D341Med (cell line): ENCODE measurements around the gene CFAP206.
A peak's percentile ranks its signal among the peaks of the same experiment; 100 is the strongest.
"Not testable (repeated sequence)": the region's sequence is repeated elsewhere in the genome, so short reads cannot be mapped to it uniquely, and the experiment has no call there.

Experiments used
- DNase-seq: peaks from one replicate; pipeline ENCODE4 v3.0.0; 2012; ENCODE audit warnings: low spot score

Gene CFAP206

DNA sequence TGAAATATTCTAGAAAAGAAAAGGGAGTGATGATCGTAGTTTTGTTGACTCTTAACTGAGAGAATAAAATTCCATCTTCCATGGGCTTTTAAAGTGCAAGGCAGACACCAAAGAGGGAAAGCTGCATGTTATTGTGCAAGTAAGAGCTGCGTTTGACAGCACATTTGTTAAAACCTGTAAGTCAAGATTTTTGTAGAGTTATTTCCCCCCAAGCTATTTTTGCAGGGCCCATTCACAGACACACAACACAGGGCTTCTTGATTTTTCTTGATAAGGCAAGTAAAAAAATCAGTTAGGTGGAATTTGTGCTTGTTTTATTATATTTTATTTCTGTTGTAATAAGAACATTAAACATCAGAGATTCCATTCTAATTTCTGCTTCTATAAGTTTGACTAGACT is 13.8 kb downstream of the CFAP206 start:
- DNase-seq: no peak

DNA sequence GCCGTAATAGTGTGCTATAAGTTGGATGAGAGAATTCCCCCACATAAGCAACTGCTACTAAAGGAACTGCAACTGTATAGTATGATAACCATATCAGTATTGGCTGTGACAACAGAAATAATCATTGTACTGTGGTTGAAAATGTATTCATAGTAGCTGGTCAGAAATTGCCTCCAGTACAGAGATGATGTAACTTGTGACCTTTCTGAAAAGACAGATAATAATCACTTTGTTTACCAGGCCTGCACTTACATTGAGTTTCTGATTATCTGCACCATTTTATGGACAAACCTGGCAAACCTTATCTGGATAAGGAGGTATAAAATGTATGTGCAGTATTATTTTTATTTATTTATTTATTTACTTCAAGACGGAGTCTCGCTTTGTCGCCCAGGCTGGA is 19.0 kb downstream of the CFAP206 start:
- DNase-seq: no peak

DNA sequence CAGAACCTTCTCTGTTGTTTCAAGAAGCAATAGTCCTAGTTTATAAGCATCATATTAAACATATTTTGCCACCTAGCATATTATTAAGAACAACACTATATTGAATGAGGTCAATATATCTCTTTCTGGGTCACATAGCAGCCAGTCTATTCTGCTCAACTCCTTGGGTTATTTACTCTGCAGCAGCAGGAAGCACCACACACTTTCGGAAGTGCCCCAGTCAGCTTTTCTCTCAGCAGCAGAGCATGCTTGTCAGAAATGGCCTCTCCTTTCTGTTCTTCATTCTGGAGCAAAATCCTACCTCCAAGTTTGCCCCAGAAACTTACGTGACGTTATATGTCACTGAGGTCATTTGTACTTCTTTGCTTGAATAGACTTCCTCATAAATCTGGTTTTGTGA is 22.7 kb downstream of the CFAP206 start:
- DNase-seq: no peak

DNA sequence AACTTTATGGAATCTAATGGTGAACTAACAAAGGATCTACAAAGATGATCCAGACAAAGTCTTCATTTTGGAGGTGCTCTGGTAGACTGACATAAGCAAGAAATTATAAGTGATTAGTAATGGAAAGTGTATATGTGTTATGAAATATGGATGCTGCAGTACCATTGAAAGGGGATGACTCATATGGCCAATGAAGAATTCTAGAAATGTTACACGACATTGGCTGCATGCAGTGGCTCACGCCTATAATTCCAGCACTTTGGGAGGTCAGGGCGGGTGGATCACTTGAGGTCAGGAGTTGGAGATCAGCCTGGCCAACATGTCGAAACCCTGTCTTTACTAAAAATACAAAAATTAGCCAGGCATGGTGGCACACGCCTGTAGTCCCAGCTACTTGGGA is 23.5 kb downstream of the CFAP206 start:
- DNase-seq: no peak

DNA sequence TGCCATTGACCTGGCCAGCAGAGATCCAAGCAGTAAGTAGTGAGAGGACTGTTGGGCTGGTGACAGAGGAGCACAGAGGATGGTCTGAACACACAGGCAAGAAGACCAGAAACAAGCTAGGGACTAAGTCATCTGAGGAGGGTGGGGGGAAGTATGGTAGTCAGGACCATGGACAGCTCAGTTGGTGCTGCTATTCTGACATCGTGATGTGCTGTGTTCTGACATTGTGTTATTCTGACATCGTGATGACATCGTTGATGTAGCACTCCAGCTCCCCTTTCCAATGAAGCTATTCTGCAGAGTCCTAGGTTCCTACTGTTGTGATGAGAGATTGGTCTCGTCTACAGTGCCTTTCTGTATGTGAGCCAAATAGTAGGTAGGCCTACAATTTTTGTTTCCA is 28.7 kb downstream of the CFAP206 start:
- DNase-seq: peak; percentile 12

GRCh38 chr6:87441711-87442110 is 33.9 kb downstream of the CFAP206 start:
- DNase-seq: no peak

GRCh38 chr6:87444362-87444761 is 36.6 kb downstream of the CFAP206 start:
- no peak for DNase-seq

GRCh38 chr6:87465051-87465450 is 57.3 kb downstream of the CFAP206 start:
- no peak for DNase-seq

- peak; percentile 95 for DNase-seq
Measured at GRCh38 chr6:87472525-87473418, 65.0 kb downstream of the CFAP206 start, which contains the start of gene SLC35A1. SLC35A1 (plus strand) TSS chr6:87472974; CDS start chr6:87473004, 30 bp downstream.

GRCh38 chr6:87473419-87473903 is 65.7 kb downstream of the CFAP206 start:
- peak; percentile 86 for DNase-seq

GRCh38 chr6:87481931-87482330 is 74.2 kb downstream of the CFAP206 start:
- DNase-seq: no peak

DNA sequence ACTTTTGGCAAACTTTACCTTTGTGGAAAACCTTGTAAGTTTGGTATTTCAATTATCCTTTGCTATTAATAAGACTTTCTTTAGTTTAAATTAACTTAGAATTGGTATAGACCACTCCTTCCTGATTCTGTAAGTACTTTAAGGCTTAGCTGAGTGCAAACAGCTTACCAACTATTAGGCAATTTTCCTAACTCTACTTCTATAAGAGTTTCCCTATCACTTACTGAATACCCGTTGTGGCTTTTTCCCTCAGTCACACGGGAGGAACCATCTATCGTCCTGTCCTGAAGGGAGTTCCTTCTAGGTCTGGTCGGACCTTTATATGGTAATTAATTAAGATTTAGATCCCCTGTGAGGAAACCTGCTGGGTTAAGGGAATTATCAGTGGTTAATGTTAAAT is 74.6 kb downstream of the CFAP206 start:
- DNase-seq: no peak

GRCh38 chr6:87483929-87484328 is 76.2 kb downstream of the CFAP206 start:
- DNase-seq: peak; percentile 54

DNA sequence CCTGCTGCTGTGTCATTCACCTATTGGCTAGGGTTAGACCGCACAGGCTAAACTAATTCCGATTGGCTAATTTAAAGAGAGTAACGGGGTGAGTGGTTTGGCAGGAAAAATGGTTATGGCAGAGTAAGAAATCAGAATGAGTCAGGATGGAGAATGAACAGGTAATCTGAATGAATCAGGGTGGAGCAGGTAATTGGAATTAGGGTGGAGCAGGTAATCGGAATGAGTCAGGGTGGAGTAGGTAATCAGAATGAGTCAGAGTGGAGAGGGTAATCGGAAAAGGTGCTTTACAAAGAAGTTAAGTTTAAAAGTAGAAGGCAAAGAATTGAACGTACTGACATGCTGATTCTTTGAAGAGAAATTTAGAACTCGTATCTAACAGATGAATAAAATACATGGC is 76.7 kb downstream of the CFAP206 start:
- no peak for DNase-seq

- DNase-seq: no peak
Measured at GRCh38 chr6:87487555-87487954, 79.8 kb downstream of the CFAP206 start.

DNA sequence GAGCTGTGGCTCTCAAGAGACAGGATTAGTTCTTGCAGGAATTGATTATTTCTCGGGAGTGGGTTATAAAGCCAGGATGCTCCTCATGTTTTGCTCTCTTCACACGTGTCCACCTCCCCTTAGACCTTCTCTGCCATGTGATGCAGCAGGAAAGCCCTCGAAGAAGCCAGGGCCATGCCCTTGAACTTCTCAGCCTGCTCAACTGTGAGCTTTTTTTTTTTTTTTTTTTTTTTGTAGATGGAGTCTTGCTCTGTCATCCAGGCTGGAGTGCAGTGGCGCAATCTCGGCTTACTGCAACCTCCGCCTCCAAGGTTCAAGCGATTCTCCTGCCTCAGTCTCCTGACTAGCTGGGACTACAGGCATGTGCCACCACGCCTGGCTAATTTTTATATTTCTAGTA is 81.6 kb downstream of the CFAP206 start:
- DNase-seq: not testable (repeated sequence)

GRCh38 chr6:87494761-87495422 is 87.1 kb downstream of the CFAP206 start:
- DNase-seq: no peak

DNA sequence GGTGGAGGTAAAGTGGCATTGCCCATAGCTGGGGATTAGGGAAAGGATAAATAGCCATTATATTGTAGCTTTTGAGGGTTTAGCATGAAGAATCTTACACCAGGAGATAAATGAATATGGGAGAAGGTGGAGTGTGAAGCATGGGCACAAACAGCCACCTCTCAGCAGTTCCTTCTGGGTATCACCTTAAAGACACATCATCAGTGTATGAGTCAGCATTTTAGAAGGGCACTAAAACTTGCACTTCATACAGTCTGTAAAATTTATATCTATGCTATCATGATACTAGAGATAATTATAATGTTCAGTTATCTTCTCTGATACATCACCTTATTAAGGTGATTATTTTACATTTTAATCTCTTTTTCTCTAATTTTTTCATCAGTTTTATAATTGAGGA is 90.3 kb downstream of the CFAP206 start:
- no peak for DNase-seq

DNA sequence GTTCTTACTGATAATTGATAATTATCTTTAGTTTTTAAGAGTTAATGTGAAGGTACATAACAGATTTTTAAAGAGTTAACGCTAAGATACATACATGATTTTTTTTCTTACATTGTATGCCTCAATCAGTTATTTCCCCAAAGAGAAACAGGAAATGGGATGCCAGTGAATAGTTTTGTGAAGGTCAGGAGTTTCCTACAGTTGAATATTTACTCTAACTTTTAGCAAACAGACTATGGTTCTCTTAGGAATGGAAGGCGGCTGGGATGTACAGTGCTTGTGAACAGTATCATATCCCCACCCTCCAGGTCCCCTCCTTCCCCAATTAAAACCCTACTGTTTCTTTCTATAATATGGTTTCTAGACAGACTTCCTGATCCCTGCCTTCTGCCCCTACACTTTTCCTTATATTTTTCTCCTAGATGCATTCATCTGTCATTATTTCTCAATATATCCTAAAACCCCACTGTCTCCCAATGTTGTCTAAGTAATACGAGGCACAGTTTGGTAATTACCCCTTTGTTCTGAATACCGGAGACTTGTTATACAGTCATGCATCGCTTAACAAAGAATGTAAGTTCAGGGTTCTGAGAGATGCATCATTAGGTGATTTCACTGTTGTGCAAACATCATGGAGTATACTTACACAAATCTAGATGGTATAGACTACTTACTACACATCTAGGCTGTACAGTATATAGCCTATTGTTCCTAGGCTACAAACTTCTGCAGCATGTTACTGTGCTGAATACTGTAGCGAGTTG is 94.2 kb downstream of the CFAP206 start:
- no peak for DNase-seq

DNA sequence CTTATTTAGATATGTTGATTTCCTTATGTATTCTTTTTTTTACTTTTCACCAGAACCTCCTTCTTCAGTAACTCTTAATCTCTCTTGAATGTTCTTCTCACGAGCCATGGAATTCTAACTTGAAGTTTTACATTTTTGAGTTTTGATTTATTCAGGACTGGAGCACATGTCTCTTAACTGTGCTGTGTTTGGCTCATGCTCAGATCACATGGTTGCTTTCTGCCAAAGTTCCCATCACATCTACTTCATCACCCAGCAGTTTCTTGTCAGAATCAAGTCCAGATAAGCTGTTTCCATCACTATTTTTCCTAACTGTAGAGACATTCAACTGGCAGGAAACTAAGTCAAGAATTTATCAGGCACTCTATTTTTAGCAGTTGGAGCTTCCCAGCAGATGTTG is 96.7 kb downstream of the CFAP206 start:
- no peak for DNase-seq
